ENCODE results near the gene GFOD2. TPM values are rescaled to one million over a fixed set of nuclear protein-coding genes. Genes with fewer than 3 reads are reported as not detected.

Gene GFOD2
- total RNA-seq, 1 experiment from 2014 or later: 13.4 TPM

GRCh38 chr16:67666559-67667452 lies 52.3 kb downstream of the GFOD2 start, which contains the start of the genes C16orf86 and ENKD1:
Gene C16orf86, plus strand, starts transcription at chr16:67666814. Its CDS starts 157 bp downstream, at chr16:67666971.
Gene ENKD1, minus strand, starts transcription at chr16:67666750. Its CDS starts 308 bp downstream, at chr16:67666442.
- ChIA-PET POLR2A (no interaction called here), CTCF (interaction anchor here (0.5 to 6.3 kb wide), 10 partner anchors 27 to 174 kb away, joined by 3 to 60 read pairs (median 4); partner anchors contain the start of genes CTCF and GFOD2)
- DNase-seq: peak; percentile 87 to 89
- Histone ChIP-seq H3K27me3 (replicated peaks; ENCODE audit: control insufficient read depth, insufficient read depth, low read length) (no peaks in the 10 kb centered on the region), H3K36me3 (ENCODE audit: control insufficient read depth, insufficient read depth, low read length) (no peaks in the 10 kb centered on the region), H3K4me1 (peaks cover 4% of the 10 kb centered on the region), H3K4me3 (ENCODE audit: low read depth, low read length) (peak within 1 kb of the TSS; percentile 73), H3K9me3 (no peaks in the 10 kb centered on the region)
- Mint-ChIP-seq H3K4me3 (ENCODE audit: unreplicated experiment) (peak within 1 kb of the TSS; percentile 80), H3K4me1 (ENCODE audit: low read depth, unreplicated experiment) (no peaks in the 10 kb centered on the region), H3K36me3 (ENCODE audit: insufficient read depth, unreplicated experiment) (peaks cover 8% of the 10 kb centered on the region), H3K27ac (ENCODE audit: unreplicated experiment) (peak within 1 kb of the TSS; percentile 43), H3K9me3 (ENCODE audit: unreplicated experiment) (no peaks in the 10 kb centered on the region), H3K27me3 (ENCODE audit: insufficient read depth, unreplicated experiment) (no peaks in the 10 kb centered on the region)
- no peak for TF ChIP-seq CTCF (IDR thresholded peaks at IDR 0.05; ENCODE audit: insufficient read depth in 1 of 2, low read depth in 1 of 2, low read length in 1 of 2, severe bottlenecking in 1 of 2, unreplicated experiment in 1 of 2)
- intact Hi-C loops (cut with micrococcal nuclease; ENCODE audit: unreplicated experiment): no loop called here
- no TSS peak for BruUV-seq (replicated peaks)

GRCh38 chr16:67666032-67666551 lies 53.0 kb downstream of the GFOD2 start:
- peak overlapping the region; percentile 73 for H3K4me3 ChIP-seq (ENCODE audit: low read depth, low read length)
- H3K27me3 Mint-ChIP-seq (ENCODE audit: insufficient read depth, unreplicated experiment): no peaks in the 10 kb centered on the region
- CTCF ChIA-PET: interaction anchor here (0.6 to 6.3 kb wide), 9 partner anchors 50 to 158 kb away, joined by 3 to 60 read pairs (median 4); partner anchors contain the start of genes CTCF and GFOD2
- intact Hi-C loops (cut with micrococcal nuclease; ENCODE audit: unreplicated experiment): no loop called here
- no peaks in the 10 kb centered on the region for H3K36me3 ChIP-seq (ENCODE audit: control insufficient read depth, insufficient read depth, low read length)
- H3K4me1 ChIP-seq: peaks cover 9% of the 10 kb centered on the region
- no peak for TF ChIP-seq CTCF (IDR thresholded peaks at IDR 0.05; ENCODE audit: insufficient read depth in 1 of 2, low read depth in 1 of 2, low read length in 1 of 2, severe bottlenecking in 1 of 2, unreplicated experiment in 1 of 2)
- peak; percentile 54 to 63 for DNase-seq
- no peaks in the 10 kb centered on the region for H3K4me1 Mint-ChIP-seq (ENCODE audit: low read depth, unreplicated experiment)
- peaks cover 15% of the 10 kb centered on the region for H3K36me3 Mint-ChIP-seq (ENCODE audit: insufficient read depth, unreplicated experiment)
- H3K27me3 ChIP-seq (replicated peaks; ENCODE audit: control insufficient read depth, insufficient read depth, low read length): no peaks in the 10 kb centered on the region
- H3K9me3 Mint-ChIP-seq (ENCODE audit: unreplicated experiment): no peaks in the 10 kb centered on the region
- no peaks in the 10 kb centered on the region for H3K9me3 ChIP-seq
- H3K4me3 Mint-ChIP-seq (ENCODE audit: unreplicated experiment): peak overlapping the region; percentile 80
- no TSS peak for BruUV-seq (replicated peaks)
- peak overlapping the region; percentile 43 for H3K27ac Mint-ChIP-seq (ENCODE audit: unreplicated experiment)
- POLR2A ChIA-PET: no interaction called here

- H3K27ac Mint-ChIP-seq (ENCODE audit: unreplicated experiment): no peak overlapping the region
- H3K4me1 ChIP-seq: peaks cover 10% of the 10 kb centered on the region
- CTCF ChIA-PET: interaction anchor here (0.6 to 6.3 kb wide), 5 partner anchors 54 to 158 kb away, joined by 4 to 60 read pairs (median 4); no protein-coding TSS in a partner anchor
- POLR2A ChIA-PET: no interaction called here
- H3K36me3 ChIP-seq (ENCODE audit: control insufficient read depth, insufficient read depth, low read length): no peaks in the 10 kb centered on the region
- no peaks in the 10 kb centered on the region for H3K27me3 Mint-ChIP-seq (ENCODE audit: insufficient read depth, unreplicated experiment)
- no peaks in the 10 kb centered on the region for H3K9me3 Mint-ChIP-seq (ENCODE audit: unreplicated experiment)
- H3K4me3 ChIP-seq (ENCODE audit: low read depth, low read length): peak overlapping the region; percentile 73
- BruUV-seq (replicated peaks): no TSS peak
- intact Hi-C loops (cut with micrococcal nuclease; ENCODE audit: unreplicated experiment): no loop called here
- peaks cover 20% of the 10 kb centered on the region for H3K36me3 Mint-ChIP-seq (ENCODE audit: insufficient read depth, unreplicated experiment)
- TF ChIP-seq CTCF (IDR thresholded peaks at IDR 0.05; ENCODE audit: insufficient read depth in 1 of 2, low read depth in 1 of 2, low read length in 1 of 2, severe bottlenecking in 1 of 2, unreplicated experiment in 1 of 2): no peak
- H3K27me3 ChIP-seq (replicated peaks; ENCODE audit: control insufficient read depth, insufficient read depth, low read length): no peaks in the 10 kb centered on the region
- DNase-seq: no peak
- H3K4me3 Mint-ChIP-seq (ENCODE audit: unreplicated experiment): peak overlapping the region; percentile 80
- H3K4me1 Mint-ChIP-seq (ENCODE audit: low read depth, unreplicated experiment): no peaks in the 10 kb centered on the region
- no peaks in the 10 kb centered on the region for H3K9me3 ChIP-seq
Measured at GRCh38 chr16:67665598-67665997, 53.5 kb downstream of the GFOD2 start.
